Measurements from ENCODE around the gene ASS1.
"Not testable (repeated sequence)": the region's sequence is repeated elsewhere in the genome, so short reads cannot be mapped to it uniquely, and the experiment has no call there.

The ASS1 gene

DNA sequence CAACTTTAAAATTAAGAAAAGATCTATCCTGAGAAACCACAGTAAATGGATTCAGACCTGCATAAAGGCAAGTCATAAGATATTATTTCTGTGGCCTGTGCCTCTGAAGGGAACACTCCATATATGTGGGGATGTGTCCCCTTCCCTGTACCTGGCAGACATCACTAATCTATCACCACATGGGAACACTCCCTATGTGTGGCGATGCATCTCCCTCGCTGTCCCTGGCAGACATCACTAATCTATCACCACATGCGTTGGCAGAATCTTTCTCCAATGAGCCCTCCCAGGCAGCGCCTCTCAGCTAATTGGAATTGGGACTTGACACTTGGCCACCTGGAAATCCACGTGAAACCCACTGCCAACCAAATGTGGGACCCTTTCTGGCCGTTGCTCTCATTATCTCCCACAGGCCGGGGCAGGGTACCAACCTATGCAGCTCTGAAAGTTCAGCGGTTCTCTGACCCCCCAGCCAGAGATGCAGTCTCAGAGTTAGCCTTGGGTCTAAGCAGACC, 25.2 kb upstream of the ASS1 start:
- DNase-seq: no peak

DNA sequence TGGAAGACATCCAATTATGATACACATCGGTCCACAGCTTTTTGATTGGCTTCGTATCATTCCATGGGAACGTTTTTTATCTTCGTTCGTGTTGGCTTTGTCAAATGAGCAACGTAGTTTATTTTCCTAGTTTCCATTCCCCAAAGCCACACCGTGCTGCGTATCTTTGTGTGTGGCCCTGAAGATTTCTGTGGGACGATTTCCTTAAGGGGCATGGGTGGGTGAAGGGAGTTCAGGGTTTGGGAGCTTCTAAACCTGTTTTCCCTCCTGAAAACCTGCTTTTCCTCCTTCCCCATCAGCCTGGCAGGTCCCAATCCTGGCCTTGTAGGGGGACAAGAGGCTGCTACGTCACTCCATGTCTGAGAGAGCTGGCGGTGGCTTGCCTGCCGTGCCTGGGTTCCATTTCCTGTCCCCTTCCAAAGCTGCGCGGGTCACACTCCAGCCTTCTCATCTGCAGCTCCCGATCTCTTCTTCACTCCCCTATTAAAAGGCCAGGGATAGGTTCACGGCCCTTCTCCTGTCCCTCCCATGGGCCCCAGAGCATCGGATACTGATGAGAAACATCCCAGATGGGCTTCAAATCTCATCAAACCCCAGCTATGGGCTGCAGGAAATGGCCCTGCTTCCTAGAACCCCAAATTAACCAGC, 23.5 kb upstream of the ASS1 start:
- DNase-seq: no peak

DNA sequence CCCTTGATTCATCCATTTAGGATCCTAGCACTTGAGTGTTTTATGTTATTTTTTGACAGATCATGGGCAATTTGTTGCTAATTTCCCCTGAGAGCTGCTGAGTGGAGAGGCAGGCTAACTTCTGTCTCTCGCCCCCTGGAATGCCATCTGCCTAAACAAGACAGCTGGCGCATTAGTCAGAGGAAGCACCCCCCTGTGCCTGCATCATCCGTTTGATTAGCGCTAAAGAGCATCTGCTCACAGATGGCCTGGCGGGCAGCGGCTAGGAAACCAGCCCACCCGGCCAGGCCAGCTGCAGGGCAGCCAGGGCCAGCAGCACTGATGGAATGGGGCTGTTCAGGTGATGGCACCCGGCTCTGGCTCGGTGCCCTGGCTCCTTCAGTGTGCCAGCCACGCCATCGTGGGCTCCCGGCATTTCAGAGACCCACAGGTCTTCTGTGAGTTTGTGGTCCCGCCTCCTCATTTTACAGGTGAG, 22.9 kb upstream of the ASS1 start:
- peak in 2 of 3 experiments; percentile 81 to 92 for DNase-seq

DNA sequence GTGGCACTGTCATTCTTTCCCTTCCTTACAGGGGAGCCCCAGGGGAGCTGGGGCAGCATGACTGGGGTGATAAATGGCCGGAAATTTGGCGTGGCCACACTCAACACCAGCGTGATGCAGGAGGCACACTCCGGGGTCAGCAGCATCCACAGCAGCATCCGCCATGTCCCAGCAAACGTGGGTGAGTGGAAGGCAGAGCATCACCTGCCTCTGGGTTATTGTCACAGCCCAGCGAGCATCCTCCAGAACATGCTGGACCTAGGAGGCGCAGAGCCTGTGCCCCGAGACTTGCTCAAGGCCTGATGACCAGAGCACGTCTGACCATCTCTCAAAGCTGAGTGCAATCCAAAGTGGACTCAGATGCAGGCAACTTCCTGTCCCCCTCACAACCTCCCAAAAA, 22.2 kb upstream of the ASS1 start:
- DNase-seq: no peak

DNA sequence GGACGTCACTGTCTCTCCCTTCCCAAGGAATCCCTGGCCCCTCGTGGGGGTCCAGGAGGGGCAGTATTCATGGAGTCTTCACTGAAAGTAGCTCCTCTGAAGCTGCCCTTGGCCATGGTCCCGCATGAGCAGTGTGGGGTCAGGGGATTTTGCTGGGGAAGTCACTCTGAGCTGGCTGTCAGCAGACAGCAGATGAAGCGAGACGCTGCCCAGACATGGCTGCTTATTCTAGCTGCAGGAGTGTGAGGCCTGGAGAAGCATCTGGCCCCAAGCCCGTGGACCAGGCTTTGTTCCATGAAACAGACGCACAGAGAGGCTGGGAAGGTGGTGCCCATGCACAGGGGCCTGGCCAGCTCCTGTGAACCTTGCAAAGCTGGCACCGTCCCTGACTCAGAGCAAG, 21.5 kb upstream of the ASS1 start:
- no peak for DNase-seq

DNA sequence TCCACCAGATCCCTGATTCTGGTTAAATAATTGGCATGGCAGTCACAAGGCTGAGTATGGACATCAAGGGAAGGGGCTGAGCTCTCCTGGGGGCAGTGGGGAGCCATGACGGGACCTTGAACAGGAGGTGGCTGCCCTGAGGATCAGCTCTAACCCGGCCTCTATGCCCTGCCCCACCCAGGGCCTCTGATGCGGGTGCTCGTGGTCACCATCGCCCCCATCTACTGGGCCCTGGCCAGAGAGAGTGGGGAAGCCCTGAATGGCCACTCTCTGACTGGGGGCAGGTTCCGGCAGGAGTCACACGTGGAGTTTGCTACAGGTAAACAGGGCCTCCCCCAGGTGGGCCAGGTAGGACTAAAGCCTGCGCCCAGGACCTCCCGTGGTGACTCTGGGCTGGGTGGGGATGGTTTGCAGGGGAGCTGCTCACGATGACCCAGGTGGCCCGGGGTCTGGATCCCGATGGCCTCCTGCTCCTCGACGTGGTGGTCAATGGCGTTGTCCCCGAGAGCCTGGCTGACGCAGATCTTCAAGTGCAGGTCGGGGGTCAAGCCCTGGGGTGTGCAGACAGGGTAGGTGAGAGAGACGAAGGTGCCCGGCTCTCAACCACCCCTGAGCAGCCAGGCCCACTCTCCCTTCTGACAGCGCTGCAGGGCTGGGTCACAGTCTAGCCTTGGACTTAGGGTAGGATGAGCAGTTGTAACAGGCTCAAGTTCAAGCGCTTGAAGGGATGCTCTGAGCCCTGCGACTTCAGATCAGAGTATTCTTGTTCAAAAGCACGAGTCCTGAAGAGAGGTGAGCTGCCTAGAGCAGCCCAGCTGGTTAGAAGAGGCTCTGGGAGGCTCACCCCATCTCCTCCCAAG, 19.9 kb upstream of the ASS1 start:
- no peak for DNase-seq

DNA sequence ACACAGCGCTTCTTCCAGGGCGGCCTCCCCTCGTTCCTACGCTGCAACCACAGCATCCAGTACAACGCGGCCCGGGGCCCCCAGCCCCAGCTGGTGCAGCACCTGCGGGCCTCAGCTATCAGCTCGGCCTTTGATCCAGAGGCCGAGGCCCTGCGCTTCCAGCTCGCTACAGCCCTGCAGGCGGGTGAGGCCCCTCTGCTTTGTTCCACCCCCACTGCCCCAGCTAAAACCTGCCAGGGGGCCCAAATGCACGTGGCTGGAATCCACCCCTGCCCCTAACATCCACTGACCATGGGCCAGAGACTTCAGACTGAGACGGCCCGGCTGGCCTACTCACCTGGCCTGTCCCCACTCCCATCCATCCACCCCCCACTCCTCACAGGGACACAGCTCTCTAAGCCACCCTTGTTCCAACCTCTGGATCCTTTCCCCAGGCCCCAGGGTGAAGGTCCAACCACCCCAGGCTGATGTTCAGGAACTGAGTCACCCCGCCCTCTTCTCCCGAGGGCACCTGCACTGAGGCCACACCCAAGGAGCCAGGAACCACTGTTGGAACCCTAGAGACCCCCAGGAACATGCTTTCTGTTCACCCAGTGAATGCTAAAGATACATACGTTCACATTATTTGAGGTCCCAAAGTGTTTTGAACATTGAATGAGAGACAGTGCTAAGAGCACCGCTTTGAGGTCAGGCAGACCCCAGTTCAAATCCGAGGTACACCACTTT, 18.9 kb upstream of the ASS1 start:
- DNase-seq: no peak

DNA sequence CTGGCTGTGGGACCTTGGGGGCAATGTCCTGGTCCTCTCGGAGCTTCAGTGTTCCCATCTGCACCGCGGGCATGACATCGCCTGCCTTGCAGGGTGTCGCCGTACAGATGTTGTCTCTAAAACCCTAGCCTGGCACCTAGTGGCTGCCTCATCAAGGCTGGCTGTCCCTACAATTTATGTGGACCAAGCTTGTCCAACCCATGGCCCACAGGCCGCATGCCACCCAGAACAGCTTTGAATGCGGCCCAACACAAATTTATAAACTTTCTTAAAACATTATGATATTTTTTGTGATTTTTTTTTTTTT, 18.3 kb upstream of the ASS1 start:
- no peak for DNase-seq

DNA sequence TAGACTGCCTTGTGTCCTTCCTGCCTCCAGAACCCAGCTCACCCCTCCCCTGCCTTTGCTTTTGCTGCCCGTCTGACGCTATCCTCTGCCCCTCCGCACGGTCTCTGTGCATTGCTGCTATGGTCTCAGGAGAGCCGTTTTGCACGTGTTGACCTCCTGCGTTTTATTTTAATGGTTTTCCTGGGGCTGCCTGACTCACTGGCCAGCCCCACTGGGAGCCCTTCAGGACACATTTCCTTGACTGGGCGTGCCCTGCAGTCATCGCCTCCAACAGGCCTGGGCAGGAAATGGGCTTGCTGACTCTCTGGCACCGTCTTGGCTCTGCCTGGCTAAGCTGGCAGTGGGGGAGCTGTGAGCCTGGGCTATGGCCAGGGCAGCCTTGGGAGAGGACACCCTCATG, 17.9 kb upstream of the ASS1 start:
- DNase-seq: peak in 2 of 3 experiments; percentile 6 to 18

DNA sequence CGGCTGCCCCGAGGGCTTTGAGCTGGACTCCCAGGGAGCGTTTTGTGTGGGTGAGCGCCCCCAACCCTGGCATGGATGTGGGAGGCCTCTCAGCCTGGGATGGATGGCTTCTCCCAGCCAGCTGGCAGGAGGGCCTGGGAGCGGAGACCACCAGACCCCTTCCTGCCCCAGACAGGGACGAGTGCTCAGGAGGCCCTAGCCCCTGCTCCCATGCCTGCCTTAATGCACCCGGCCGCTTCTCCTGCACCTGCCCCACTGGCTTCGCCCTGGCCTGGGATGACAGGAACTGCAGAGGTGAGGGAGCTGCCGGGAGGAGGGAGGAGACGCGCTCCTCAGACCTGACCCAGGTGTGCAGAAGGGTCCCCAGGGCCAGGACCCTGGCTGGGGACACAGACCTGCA, 17.4 kb upstream of the ASS1 start:
- no peak for DNase-seq

DNA sequence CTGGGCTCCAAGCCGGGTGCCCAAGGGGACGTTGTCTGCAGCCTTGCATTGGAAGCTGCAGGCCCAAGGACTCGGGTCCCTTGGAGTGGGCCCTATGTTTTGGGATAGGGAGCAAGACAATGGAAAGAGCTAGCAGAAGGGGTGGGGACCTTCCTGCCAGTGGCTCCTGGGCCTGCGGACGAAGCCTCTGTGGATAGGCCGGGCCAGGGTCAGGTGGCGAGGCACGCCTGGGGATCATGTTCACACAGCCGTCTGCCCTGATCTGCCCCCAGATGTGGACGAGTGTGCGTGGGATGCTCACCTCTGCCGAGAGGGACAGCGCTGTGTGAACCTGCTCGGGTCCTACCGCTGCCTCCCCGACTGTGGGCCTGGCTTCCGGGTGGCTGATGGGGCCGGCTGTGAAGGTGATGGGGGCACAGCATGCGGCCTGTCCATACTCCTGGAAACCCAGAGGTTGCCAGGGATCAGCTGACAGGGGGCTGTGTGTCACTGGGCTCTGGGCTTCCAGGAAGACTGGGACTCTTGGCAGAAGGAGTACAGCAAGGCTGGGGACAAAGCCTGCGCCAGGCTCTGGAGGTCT, 16.6 kb upstream of the ASS1 start:
- no peak for DNase-seq

DNA sequence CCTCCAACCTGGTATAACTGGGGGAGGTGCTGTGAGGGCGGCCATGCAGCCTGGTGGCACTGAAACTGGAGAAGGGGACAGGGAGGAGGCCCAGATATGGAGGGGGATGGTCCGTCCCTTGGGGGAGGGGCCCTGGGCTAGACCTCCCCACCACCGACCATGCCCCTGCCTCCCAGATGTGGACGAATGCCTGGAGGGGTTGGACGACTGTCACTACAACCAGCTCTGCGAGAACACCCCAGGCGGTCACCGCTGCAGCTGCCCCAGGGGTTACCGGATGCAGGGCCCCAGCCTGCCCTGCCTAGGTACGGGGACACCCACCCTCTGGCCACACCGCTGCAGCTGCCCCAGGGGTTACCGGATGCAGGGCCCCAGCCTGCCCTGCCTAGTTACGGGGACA, 15.4 kb upstream of the ASS1 start:
- DNase-seq: no peak

DNA sequence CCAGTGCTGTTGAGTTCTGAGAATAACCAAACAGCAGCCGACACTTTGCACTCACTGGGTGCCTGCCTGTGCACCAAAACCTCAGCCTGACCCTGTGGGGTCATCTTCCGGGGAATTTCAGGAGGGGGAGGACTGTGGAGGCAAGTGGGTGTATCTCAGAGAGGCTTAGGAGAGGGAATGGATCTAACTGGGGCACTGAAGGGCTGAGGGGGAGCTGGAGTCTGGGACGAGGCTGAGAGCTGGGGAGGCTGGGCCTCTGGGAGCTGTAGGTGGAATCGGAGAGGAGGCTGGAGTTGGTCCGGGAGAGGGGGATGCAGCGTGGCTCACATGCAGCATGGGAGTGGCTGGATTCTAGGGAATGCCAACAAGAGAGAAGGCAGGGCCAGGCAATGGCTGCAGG, 14.9 kb upstream of the ASS1 start:
- no peak for DNase-seq

DNA sequence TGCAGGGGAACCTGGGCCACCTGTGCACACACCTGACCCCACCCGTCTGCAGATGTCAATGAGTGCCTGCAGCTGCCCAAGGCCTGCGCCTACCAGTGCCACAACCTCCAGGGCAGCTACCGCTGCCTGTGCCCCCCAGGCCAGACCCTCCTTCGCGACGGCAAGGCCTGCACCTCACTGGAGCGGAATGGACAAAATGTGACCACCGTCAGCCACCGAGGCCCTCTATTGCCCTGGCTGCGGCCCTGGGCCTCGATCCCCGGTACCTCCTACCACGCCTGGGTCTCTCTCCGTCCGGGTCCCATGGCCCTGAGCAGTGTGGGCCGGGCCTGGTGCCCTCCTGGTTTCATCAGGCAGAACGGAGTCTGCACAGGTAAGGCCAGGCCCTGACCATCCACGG, 14.5 kb upstream of the ASS1 start:
- DNase-seq: no peak

DNA sequence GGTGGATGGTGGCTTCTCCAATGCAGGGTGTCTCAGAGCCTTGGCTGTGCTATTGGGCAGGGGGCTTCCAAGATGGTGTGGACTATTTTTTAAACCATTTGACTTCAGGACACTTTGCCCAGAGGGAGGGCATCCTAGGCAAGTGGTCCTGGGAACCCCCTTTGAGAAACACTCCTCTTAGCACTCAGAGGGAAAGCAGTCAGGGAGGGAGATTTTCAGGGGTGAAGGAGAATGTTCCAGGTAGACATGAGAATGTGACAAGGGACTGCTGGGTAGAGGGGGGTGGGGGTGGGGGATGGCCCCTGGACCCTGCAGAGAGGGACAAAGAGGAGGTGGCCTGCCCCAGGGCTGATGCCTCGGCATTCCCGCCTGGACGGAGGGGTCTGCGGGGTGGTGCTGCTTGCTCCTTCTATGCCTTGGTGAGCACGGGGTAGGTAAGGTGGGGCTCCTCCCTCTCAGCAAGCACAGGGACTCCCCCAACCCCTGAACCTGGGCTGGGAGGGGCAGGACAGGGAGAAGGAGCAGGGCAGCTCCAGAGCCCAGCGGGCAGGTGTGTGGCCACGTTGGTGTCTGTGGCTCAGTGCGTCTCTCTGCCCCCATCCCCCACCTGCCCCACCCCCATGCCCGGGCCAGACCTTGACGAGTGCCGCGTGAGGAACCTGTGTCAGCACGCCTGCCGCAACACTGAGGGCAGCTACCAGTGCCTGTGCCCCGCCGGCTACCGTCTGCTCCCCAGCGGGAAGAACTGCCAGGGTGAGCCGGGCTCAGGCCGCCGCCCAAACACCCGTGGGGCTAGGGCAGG, 13.8 kb upstream of the ASS1 start:
- DNase-seq: no peak

DNA sequence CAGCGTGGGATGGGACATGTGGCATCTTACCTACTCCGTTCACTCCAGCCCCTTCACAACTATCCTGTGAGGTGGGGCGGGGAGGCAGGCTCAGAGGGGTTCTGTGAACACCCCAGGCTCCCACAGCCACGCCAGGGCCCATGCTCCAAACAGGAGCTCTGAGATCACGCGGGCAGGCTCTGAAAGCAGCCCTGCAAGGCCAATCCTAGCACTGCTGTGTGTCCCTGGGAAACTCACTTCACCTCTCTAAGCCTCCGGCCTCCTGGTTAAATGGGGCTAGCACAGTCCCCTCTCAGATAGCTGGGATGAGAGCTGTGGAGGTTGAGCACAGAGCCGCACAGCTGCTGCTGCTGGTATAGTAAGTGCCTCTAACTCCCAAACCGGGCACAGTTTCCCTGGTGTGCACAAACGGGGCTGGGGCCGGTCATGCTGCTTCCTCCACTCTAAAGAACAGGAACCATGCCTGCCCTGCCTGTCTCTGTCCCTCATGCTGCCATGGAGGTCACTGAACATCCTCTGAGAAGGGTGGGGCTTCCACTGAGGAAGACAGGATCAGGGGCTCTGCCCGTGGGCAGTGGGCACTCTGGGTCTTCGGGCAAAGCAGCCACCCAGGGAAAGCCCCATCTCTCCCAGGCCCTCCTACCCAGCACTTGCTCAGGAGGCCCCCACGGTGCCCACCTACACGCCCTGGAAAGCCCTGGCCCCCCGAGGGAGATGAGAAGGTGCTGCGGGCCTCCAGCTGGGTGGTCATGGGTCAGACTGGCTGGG, 13.0 kb upstream of the ASS1 start:
- DNase-seq: no peak

DNA sequence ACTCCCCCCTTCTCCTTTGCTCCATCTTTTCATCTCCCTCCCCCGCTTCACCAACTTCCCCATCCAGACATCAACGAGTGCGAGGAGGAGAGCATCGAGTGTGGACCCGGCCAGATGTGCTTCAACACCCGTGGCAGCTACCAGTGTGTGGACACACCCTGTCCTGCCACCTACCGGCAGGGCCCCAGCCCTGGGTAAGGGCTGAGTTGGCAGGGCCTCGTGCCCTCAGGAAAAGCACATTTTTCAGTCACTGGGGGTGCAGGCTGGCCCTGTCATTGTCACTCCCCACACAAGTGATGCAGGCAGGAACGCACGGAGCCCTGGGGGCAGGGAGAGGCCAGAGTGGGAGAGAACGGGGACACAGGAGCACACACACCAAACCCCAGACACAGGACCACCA, 12.4 kb upstream of the ASS1 start:
- DNase-seq: no peak

DNA sequence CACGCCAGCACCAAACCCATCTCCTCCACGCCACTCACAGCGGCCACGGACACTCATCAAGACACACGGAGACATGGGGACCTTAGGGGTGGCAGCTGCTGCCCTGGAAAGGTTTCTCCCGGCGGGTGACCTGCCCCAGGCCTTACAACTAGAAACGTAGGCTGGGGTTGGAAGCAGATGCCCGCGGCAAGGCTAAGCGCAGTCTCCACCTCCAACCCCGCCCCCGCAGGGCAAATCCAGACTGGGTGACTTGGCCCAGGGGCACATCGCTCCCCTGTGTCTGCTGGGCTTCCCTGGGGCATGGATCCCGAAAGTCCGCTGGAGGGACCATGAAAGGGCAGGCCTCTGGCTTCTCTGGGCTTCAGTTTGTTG, 12.0 kb upstream of the ASS1 start:
- DNase-seq: peak in 2 of 3 experiments; percentile 72 to 77

DNA sequence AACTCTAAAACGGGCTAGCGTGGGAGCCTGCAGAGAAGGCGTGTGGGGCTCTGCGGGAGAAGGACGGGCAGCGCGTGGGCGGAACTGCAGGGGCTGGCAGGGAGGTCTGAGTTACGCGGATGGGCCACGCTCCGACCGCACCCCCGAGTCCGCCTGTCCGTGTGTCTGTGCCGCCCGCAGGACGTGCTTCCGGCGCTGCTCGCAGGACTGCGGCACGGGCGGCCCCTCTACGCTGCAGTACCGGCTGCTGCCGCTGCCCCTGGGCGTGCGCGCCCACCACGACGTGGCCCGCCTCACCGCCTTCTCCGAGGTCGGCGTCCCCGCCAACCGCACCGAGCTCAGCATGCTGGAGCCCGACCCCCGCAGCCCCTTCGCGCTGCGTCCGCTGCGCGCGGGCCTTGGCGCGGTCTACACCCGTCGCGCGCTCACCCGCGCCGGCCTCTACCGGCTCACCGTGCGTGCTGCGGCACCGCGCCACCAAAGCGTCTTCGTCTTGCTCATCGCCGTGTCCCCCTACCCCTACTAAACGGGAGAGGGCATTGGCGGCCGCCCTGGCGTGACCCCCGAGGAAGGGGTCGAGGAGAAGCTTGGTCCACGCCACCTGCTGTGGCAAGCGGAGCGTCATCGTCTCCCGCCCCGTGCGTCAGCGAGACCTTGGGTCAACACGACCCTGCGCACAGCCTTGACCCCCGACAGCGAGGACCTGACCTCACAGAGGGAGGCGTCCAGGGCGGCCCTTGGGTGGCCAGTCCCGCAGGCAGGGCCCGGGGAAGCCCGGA, 11.4 kb upstream of the ASS1 start:
- DNase-seq: peak in 2 of 3 experiments; percentile 76 to 77

DNA sequence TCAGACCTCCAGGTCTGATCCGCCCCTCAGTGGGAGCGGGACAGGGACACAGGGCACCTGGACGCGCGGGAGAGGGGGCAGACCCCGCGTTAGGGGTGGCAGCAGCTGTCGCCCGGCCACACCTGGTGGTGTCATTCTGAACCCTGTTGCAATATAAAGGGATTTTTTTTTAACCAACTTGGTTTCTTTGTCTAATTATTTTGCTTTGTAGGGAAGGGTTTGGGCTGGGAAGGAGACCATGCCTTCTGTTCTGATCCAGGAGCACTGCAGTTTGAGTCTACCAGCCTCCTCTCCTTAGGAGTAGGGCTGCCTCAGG, 10.9 kb upstream of the ASS1 start:
- DNase-seq: no peak

DNA sequence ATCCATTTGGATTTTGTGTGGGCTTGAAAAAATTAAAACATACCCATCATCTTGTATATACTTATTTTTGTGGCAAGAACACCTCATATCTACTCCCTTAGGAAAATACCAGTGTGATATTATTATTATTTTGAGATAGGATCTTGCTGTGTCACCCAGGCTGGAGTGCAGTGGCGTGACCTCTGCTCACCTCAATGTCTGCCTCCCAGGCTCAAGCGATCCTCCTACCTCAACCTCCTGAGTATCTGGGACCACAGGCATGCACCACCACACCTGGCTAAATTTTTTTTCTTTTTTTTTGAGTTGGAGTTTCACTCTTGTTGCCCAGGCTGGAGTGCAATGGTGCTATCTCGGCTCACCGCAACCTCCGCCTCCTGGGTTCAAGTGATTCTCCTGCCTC, 10.1 kb upstream of the ASS1 start:
- DNase-seq: not testable (repeated sequence)

Data from NCI-H1417 (cell line).